ENCODE results near the gene TBC1D3D.
"Not testable (repeated sequence)": the region's sequence is repeated elsewhere in the genome, so short reads cannot be mapped to it uniquely, and the experiment has no call there.

The TBC1D3D gene

DNA sequence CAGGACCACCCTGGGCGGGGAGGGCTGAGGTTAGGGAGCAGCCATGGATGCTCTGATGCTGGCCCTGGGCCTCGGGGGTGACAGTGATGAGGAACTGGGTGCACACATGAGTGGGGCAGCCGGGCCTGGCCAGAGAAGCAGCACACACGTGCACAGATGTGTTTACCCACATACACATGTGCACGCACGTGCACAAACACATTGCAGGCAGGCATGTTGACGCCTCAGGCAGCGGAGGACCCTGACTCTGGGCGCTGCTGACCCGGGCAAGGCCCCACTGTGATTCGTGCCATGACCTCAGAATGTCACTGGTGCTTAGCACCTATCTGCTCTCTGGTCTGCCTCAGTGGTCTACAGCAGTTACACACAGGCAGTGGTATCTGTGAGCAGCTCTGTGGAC is at the start of gene TBC1D3D:
Gene TBC1D3D (plus strand): TSS at position 301 of the 400 bp plus-strand sequence. CDS start 1,585 bp downstream, outside the sequence.
- not testable (repeated sequence) for DNase-seq (ENCODE audit: low spot score)

DNA sequence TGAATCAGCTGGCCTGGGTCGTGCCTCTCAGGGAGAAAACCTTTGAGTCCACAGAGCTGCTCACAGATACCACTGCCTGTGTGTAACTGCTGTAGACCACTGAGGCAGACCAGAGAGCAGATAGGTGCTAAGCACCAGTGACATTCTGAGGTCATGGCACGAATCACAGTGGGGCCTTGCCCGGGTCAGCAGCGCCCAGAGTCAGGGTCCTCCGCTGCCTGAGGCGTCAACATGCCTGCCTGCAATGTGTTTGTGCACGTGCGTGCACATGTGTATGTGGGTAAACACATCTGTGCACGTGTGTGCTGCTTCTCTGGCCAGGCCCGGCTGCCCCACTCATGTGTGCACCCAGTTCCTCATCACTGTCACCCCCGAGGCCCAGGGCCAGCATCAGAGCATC is 14.8 kb upstream of the TBC1D3D start, which contains the start of gene TBC1D3L:
Gene TBC1D3L (minus strand): TSS at position 101 of the 400 bp plus-strand sequence. CDS start 1,540 bp downstream, outside the sequence.
- DNase-seq (ENCODE audit: low spot score): not testable (repeated sequence)

Measured in SW480 (cell line).